Esophagus squamous epithelium (tissue), 4 donors: Measurements from ENCODE around the gene FAM151B.

ENCODE experiments used
- CTCF ChIP-seq, 6 experiments: fragments of 450-650 bp in 4 of 6; fragments of 200-600 bp in 2 of 6; sonication (generic) in 2 of 6; IDR thresholded peaks; one replicate each; pipeline ENCODE4 v1.5.1; 2016 to 2019; ENCODE audit warnings: antibody characterized with exemption in 6 of 6, mild to moderate bottlenecking in 4 of 6, moderate library complexity in 4 of 6
- POLR2A ChIP-seq, 4 donors: fragments of 450-650 bp; IDR thresholded peaks; one replicate each; pipeline ENCODE4 v1.6.1; 2017; ENCODE audit warnings: antibody characterized with exemption in 4 of 4, mild to moderate bottlenecking in 4 of 4, moderate library complexity in 3 of 4

GRCh38 chr5:80492741-80493140, 4.8 kb downstream of the FAM151B start:
- TF ChIP-seq POLR2A (IDR thresholded peaks at IDR 0.05) (no peak), CTCF (IDR thresholded peaks at IDR 0.05) (no peak)
